MM.1S (cell line): ENCODE data around the gene ATG12.

Experiments
- CTCF ChIP-seq: fragments of 300-600 bp; sonication (generic); IDR thresholded peaks from 2 replicates; pipeline ENCODE4 v1.5.1; 2016; ENCODE audit warnings: antibody characterized with exemption, low read length, mixed read lengths
- EZH2 ChIP-seq: fragments of 300-600 bp; sonication (generic); optimal IDR thresholded peaks from 2 replicates; pipeline ENCODE3; 2017; ENCODE audit warnings: low read depth, mild to moderate bottlenecking, antibody characterized with exemption, low read length, mixed read lengths
- EZH2phosphoT487 ChIP-seq: fragments of 300-600 bp; sonication (generic); IDR thresholded peaks from 2 replicates; pipeline ENCODE4 v1.6.1; 2018; ENCODE audit warnings: antibody characterized with exemption, low read length

- peak; percentile 78 for TF ChIP-seq CTCF
- TF ChIP-seq EZH2, result no peak
- TF ChIP-seq EZH2phosphoT487, result no peak
Observed at GRCh38 chr5:115831163-115831768, 10.1 kb downstream of the ATG12 start.
